Astrocyte of the cerebellum (primary cell): ENCODE data around the gene PRKRA.
A peak's percentile ranks its signal among the peaks of the same experiment; 100 is the strongest.

Source experiments
- DNase-seq: peaks from one replicate; pipeline ENCODE4 v3.0.0-alpha.2; 2011; ENCODE audit warnings: low read depth
- H3K4me3 ChIP-seq: 2 replicates; pipeline ENCODE4 v1.5.1; 2011; ENCODE audit warnings: mild to moderate bottlenecking, low read depth, low read length, moderate library complexity
- in situ Hi-C: cut with HindIII; loops from 2 replicates; pipeline ENCODE4 v1.10.0; 2017; ENCODE audit warnings: low sequenced_read_pairs
- TF ChIP-seq, protein P1 (sequence below): IDR thresholded peaks from 2 replicates; pipeline ENCODE4 v1.5.1; 2012; ENCODE audit warnings: low read length, low read depth, moderate library complexity, mild to moderate bottlenecking; ENCODE audit errors: missing control alignments

The PRKRA gene

DNA sequence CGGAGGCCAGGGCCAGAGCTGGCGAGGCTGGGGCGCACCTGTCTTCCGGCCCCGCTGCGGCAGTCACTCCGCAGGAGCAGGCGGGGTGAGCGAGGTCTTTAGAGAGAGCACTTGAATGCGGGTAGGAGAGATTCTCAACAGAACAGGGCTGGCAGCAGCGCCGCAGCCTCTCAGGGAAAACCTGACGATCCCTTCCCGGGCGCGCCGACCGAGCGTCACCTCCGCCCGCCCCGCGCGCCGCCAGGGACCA lies 526 bp downstream of the PRKRA start:
- TF ChIP-seq, protein P1, sequence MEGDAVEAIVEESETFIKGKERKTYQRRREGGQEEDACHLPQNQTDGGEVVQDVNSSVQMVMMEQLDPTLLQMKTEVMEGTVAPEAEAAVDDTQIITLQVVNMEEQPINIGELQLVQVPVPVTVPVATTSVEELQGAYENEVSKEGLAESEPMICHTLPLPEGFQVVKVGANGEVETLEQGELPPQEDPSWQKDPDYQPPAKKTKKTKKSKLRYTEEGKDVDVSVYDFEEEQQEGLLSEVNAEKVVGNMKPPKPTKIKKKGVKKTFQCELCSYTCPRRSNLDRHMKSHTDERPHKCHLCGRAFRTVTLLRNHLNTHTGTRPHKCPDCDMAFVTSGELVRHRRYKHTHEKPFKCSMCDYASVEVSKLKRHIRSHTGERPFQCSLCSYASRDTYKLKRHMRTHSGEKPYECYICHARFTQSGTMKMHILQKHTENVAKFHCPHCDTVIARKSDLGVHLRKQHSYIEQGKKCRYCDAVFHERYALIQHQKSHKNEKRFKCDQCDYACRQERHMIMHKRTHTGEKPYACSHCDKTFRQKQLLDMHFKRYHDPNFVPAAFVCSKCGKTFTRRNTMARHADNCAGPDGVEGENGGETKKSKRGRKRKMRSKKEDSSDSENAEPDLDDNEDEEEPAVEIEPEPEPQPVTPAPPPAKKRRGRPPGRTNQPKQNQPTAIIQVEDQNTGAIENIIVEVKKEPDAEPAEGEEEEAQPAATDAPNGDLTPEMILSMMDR, result no peak
- DNase-seq, result no peak
- in situ Hi-C loops, result no loop called here
- H3K4me3 ChIP-seq, result peak overlapping the region; percentile 78

DNA sequence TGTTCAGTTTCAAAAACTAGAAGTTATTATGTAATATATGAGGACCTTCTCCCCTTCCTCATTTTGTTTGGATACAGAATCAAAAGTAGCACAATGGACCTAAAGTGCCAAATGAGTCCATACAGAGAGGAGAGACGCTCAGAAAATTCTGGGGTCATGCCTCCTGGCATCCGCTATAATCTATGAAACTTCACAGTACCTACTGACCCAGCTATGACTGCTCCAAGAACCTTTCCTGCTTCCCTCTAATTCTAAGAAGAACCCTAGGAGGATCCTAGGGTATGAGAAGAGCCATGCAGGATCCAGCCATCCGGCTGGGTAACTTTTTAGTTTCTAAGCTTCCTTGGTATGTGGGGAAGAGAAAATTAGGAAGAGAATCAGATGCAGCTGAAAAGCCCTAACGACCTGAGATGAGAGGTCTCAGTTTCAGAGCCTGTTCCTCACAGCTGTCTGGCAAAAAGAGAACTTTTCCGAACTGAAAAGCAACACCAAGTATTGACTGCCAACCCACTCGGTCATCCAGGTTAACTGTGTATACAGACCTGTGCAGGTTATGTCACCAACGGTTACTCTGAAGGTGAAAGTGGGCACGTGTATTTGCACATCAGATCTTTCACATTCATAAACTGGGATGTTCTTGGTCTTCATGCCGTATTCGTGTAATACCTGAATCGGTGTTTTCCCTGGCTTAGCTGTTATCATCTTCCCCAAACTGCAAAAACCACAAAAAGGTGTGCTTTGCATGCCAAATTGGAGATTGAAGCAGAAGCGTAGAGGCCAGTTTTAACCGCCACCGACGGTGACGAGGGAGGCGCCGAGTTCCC lies 1.1 kb downstream of the PRKRA start:
- no peak for DNase-seq
- H3K4me3 ChIP-seq, result peak overlapping the region; percentile 78
- TF ChIP-seq, protein P1, result no peak
- in situ Hi-C loops, result loop anchor here (10.0 kb wide), 1 partner anchor 55 kb away; no protein-coding TSS in a partner anchor

- TF ChIP-seq, protein P1, result no peak
- in situ Hi-C loops, result loop anchor here (10.0 kb wide), 1 partner anchor 56 kb away; no protein-coding TSS in a partner anchor
- H3K4me3 ChIP-seq, result no peak overlapping the region
- DNase-seq, result no peak
These were observed 1.9 kb downstream of the PRKRA start for GRCh38 chr2:178448968-178449661.

- in situ Hi-C loops, result loop anchor here (10.0 kb wide), 1 partner anchor 63 kb away; no protein-coding TSS in a partner anchor
These were observed 9.5 kb downstream of the PRKRA start for GRCh38 chr2:178441426-178441825.

DNA sequence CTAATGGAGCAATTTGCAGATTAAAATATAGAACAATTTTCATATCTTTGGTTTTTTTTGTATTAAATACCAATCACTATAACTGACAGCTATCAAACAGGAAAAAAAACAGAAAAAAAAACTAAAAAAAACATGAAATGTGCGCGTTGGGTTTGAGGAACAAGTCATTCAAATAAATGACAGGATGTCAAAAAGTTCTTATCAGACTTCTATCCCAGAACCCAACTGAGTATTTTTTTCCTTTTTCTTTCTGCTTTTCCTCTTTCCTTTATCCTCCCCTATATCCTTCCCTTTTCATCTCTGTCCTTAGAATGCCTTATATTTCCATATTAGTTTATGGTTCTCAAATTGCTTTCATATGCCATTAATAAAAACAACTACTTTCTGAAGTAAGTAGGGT lies 14.3 kb downstream of the PRKRA start:
- TF ChIP-seq, protein P1, result no peak
- H3K4me3 ChIP-seq, result no peak overlapping the region
- DNase-seq, result no peak
- in situ Hi-C loops, result no loop called here

More at GRCh38 chr2:178441426-178441825, 9.5 kb downstream of the PRKRA start:
- TF ChIP-seq, protein P1, result no peak
- no peak overlapping the region for H3K4me3 ChIP-seq
- no peak for DNase-seq

DNA sequence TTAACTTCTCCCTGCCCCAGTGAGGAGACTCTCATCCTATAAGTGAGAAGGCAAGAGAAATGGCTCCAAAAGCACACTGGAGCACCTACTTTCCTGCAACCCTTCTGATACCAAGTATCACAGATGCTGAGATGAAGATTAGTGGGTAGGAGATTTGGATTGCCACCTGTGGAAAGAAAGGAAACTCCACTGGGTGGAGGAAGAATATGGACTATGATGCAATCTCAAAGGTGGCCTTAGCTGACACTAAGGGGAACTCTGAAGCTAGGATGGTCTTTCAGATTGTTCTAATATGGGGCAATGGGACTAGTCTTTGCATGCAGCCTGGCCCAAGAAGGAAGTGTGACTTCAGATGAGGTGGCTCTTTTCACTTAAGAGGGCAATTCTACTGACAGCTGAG lies 21.6 kb downstream of the PRKRA start:
- in situ Hi-C loops, result no loop called here
- DNase-seq, result no peak
- TF ChIP-seq, protein P1, result no peak
- no peak overlapping the region for H3K4me3 ChIP-seq
